Measurements from ENCODE around the gene CSF3R. TPM values are rescaled to one million over a fixed set of nuclear protein-coding genes. Genes with fewer than 3 reads are reported as not detected.

Gene CSF3R
- not detected in 5 replicates for total RNA-seq (2022; extraction: Qiagen RNA extraction)

DNA sequence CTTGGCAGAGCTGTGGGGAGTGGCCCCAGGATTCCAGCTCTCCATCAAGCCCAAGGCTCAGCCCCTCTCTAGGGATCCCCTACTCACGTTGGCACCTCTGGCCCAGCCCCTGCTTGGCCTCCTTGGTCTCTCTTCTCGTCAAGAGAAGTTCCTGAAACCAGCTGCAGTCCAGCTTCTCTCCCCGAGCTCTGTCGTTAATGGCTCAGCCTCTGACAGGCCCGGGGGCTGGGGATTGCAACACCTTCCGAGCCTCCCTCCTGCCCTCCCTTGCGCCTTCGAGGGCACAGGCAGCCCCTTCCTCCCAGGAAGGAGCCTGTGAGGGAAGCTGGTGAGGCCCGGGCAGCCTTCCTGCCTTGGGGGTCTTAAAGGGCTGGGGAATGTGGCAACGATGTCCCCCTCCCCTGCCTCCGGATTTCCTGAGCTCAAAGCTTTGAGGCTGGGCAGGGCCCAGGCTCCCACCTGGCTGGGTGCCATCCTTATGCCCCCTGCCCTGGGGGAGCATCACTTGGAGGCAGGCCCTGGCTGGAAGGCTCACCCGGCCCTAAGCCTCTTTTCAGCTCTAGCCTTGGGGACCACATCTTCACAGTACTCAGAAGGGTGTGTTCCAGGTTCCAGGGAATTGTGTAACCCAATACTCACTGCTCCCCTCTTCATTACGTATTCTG lies at the start of gene CSF3R:
Gene CSF3R (minus strand): TSS at position 190 of the 665 bp plus-strand sequence. CDS start 3,417 bp downstream, outside the sequence.

DNA sequence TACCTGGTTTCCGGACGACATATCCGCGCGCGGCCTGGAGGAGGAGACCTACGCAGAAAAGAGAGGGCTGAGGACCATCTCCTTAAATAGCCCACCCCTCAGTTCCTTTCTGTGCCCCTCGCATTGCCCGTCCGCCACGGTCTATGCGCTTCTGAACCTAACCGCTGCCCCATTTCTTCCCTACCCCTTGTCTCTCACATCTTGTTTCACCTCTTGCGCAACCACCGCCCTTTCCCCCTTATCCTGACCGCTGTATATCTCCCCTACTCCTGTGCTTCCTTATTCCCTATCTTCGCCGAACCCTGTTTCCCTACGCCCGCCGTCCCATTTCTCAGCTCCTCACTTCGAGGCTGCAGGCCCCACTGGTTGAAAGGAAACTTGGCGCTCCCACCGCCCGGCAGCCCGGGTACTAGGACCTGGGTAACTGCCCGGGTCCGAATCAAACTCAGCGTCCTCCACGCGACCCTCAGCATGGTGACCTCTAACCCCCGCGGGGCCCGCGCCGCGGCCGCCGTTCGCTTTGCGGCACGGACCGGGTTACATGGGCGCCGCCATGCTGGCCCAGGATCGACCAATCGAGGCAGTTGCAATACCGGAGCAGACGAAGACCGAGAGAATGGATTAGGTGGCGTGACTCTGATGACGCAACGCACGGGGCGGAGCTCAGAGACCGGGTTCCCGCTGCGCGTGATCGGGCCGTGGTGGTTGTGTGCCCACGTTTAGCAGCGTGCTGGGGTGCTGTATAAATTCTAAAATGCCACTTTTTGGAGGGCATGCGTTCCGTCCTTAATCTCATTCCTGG lies 18.7 kb downstream of the CSF3R start, which contains the start of gene MRPS15:
Gene MRPS15 (minus strand): TSS at position 582 of the 802 bp plus-strand sequence. CDS start 109 bp downstream, at position 473.

DNA sequence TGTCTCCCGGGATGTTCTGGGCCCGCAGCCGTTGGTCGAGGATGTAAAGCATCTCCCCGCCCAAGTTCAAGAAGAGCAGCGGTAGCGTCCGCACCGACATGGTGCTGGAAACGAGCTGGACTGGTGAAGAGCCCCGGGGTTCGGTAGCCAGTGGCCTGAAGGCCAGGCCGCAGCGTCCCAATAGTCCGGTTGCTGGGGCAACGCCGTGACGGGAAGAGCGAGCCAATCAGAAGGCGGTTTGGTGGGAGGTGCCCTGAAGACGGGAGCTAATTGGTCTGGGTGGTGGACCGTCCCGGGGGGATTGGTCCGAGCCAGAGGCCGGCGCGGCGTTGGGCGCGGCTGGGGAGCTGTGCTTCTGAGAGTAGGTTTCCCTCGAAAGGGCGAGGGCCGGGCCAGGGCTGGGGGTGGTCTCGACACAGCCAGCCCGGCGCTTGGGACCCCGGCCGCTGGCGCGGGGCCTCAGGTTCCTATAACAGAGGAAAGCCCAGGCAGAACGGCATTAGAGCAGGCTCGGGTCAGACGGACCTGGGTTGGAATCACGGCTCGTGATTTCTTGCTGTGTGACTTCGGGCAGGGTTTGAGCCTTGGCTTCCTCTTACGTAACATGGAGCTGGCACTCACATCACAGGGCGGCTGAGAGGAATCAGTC lies 32.3 kb downstream of the CSF3R start, which contains the start of gene OSCP1:
Gene OSCP1 (minus strand): TSS at position 182 of the 649 bp plus-strand sequence. CDS start 82 bp downstream, at position 100.

Other genes with a start within 250 kb of the CSF3R start
- 1.6 to 2.5 TPM (median 1.9 TPM) in 5 replicates for gene SH3D21, start 176.5 kb downstream of the CSF3R start, total RNA-seq (2022; extraction: Qiagen RNA extraction)
- 10.5 to 24.4 TPM (median 21.8 TPM) in 5 replicates for gene EVA1B, start 159.3 kb downstream of the CSF3R start, total RNA-seq (2022; extraction: Qiagen RNA extraction)
- gene STK40, start 97.0 kb downstream of the CSF3R start, total RNA-seq (2022; extraction: Qiagen RNA extraction) = 9.4 to 11.8 TPM (median 11.3 TPM) in 5 replicates
- gene LSM10, start 85.0 kb downstream of the CSF3R start, total RNA-seq (2022; extraction: Qiagen RNA extraction) = 38.7 to 50.3 TPM (median 46.8 TPM) in 5 replicates
- gene OSCP1, start 32.5 kb downstream of the CSF3R start, total RNA-seq (2022; extraction: Qiagen RNA extraction) = 4.9 to 7.0 TPM (median 5.9 TPM) in 5 replicates
- 72.0 to 87.4 TPM (median 81.7 TPM) in 5 replicates for gene MRPS15, start 18.5 kb downstream of the CSF3R start, total RNA-seq (2022; extraction: Qiagen RNA extraction)

All from A549 treated with CORT108297 at 1 μM for 4 hours (cell line).